Erythroblast (primary cell): ENCODE data around the gene IL1RAPL1.

Source experiments
- GATA1 ChIP-seq: IDR thresholded peaks from 2 replicates; pipeline ENCODE4 v1.6.1; 2011; ENCODE audit warnings: low read depth, mild to moderate bottlenecking, control low read depth, low read length, moderate library complexity
- POLR2A ChIP-seq: IDR thresholded peaks from 2 replicates; pipeline ENCODE4 v1.6.1; 2011; ENCODE audit warnings: mild to moderate bottlenecking, low read length

DNA sequence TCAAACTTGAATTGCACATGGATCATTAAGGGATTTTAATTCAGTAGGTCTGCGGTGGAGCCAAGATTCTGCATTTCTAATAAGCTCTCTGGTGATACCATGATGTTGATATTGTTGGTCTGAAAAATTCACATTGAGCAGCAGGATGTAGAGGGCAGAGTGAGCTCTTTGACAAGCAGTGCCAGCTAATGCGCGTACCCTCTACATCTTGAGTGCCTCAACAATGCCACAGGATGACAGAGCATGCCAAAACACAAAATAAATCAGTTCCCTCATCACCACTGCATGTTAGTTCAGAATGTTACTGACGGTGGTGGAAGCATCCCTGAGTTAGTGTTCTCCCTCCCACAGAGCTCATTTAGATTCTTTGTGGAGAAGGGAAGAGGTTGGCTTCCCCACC is 23.5 kb downstream of the IL1RAPL1 start:
- TF ChIP-seq POLR2A = no peak
- no peak for TF ChIP-seq GATA1
